ENCODE results near the gene TOP1. TPM values are rescaled to one million over a fixed set of nuclear protein-coding genes. Genes with fewer than 3 reads are reported as not detected.

The TOP1 gene
- total RNA-seq, 1 donor from 2014 or later, result 38.1 TPM

- intact Hi-C loops (cut with DNase I), result no loop called here
- Histone ChIP-seq H3K36me3 (peaks cover 0 to 90% of the 10 kb centered on the region in 2 donors), H3K27me3 (no peaks in the 10 kb centered on the region), H3K27ac (no peak overlapping the region), H3K4me1 (peaks cover 12% of the 10 kb centered on the region), H3K9me3 (no peaks in the 10 kb centered on the region), H3K4me3 (no peak overlapping the region)
- DNase-seq (ENCODE audit: extremely low spot score in 2 of 2), result no peak
- no peak for TF ChIP-seq POLR2A (IDR thresholded peaks at IDR 0.05)
- no peak for TF ChIP-seq CTCF (IDR thresholded peaks at IDR 0.05)
- TF ChIP-seq POLR2AphosphoS5 (IDR thresholded peaks at IDR 0.05; ENCODE audit: insufficient read depth in 1 of 2, low read depth in 1 of 2), result no peak
Measured at GRCh38 chr20:41167481-41168253, 139.0 kb downstream of the TOP1 start.

GRCh38 chr20:41168281-41169161 is 139.9 kb downstream of the TOP1 start:
- H3K27ac ChIP-seq, result no peak overlapping the region
- H3K36me3 ChIP-seq, result peaks cover 0 to 87% of the 10 kb centered on the region in 2 donors
- no peak overlapping the region for H3K4me3 ChIP-seq
- TF ChIP-seq CTCF (IDR thresholded peaks at IDR 0.05) (no peak), POLR2A (IDR thresholded peaks at IDR 0.05) (no peak), POLR2AphosphoS5 (IDR thresholded peaks at IDR 0.05; ENCODE audit: insufficient read depth in 1 of 2, low read depth in 1 of 2) (no peak)
- intact Hi-C loops (cut with DNase I), result no loop called here
- peaks cover 19% of the 10 kb centered on the region for H3K4me1 ChIP-seq
- no peaks in the 10 kb centered on the region for H3K9me3 ChIP-seq
- H3K27me3 ChIP-seq, result no peaks in the 10 kb centered on the region
- DNase-seq (ENCODE audit: extremely low spot score in 2 of 2), result no peak

GRCh38 chr20:41169162-41169690 is 140.6 kb downstream of the TOP1 start:
- H3K4me3 ChIP-seq, result no peak overlapping the region
- TF ChIP-seq POLR2A (IDR thresholded peaks at IDR 0.05), result no peak
- no peak for TF ChIP-seq POLR2AphosphoS5 (IDR thresholded peaks at IDR 0.05; ENCODE audit: insufficient read depth in 1 of 2, low read depth in 1 of 2)
- no peak for TF ChIP-seq CTCF (IDR thresholded peaks at IDR 0.05)
- H3K27me3 ChIP-seq, result no peaks in the 10 kb centered on the region
- H3K9me3 ChIP-seq, result no peaks in the 10 kb centered on the region
- peaks cover 0 to 86% of the 10 kb centered on the region in 2 donors for H3K36me3 ChIP-seq
- peak overlapping the region; percentile 4 for H3K27ac ChIP-seq
- peaks cover 24% of the 10 kb centered on the region for H3K4me1 ChIP-seq
- DNase-seq (ENCODE audit: extremely low spot score in 2 of 2), result no peak
- intact Hi-C loops (cut with DNase I), result no loop called here

GRCh38 chr20:41169791-41170351 is 141.2 kb downstream of the TOP1 start:
- intact Hi-C loops (cut with DNase I), result loop anchor here (5.0 kb wide), 1 partner anchor 172 kb away; the partner anchor contains the start of gene LPIN3
- DNase-seq (ENCODE audit: extremely low spot score in 2 of 2), result no peak
- H3K27me3 ChIP-seq, result no peaks in the 10 kb centered on the region
- peak overlapping the region; percentile 4 for H3K27ac ChIP-seq
- H3K9me3 ChIP-seq, result no peaks in the 10 kb centered on the region
- peaks cover 0 to 86% of the 10 kb centered on the region in 2 donors for H3K36me3 ChIP-seq
- TF ChIP-seq CTCF (IDR thresholded peaks at IDR 0.05), result no peak
- no peak for TF ChIP-seq POLR2AphosphoS5 (IDR thresholded peaks at IDR 0.05; ENCODE audit: insufficient read depth in 1 of 2, low read depth in 1 of 2)
- no peak for TF ChIP-seq POLR2A (IDR thresholded peaks at IDR 0.05)
- peaks cover 30% of the 10 kb centered on the region for H3K4me1 ChIP-seq
- no peak overlapping the region for H3K4me3 ChIP-seq

All from vagina (tissue), 2 donors.